GM18867 (cell line): Measurements from ENCODE around the gene RASIP1.

ENCODE experiments used
- ATAC-seq: cut with Tn5 transposase; IDR thresholded peaks from one replicate; pipeline ENCODE4 v1.9.1; 2021; ENCODE audit warnings: mild to moderate bottlenecking, moderate library complexity; ENCODE audit not compliant: unreplicated experiment

RASIP1 gene

GRCh38 chr19:48756686-48757085 lies 16.3 kb upstream of the RASIP1 start:
- ATAC-seq, result no peak

GRCh38 chr19:48756212-48756611 lies 15.8 kb upstream of the RASIP1 start:
- ATAC-seq, result no peak

- ATAC-seq, result no peak
Observed at GRCh38 chr19:48755787-48756186, 15.4 kb upstream of the RASIP1 start.

GRCh38 chr19:48755084-48755641 lies 14.8 kb upstream of the RASIP1 start, which contains the start of gene FGF21:
Gene FGF21, plus strand, starts transcription at chr19:48755524. Its CDS starts 713 bp downstream, at chr19:48756237.
- no peak for ATAC-seq

GRCh38 chr19:48752496-48753365 lies 12.3 kb upstream of the RASIP1 start, which contains the start of gene FUT1:
Gene FUT1, minus strand, starts transcription at chr19:48752641. Its CDS starts 1,360 bp downstream, at chr19:48751281.
- ATAC-seq, result no peak

GRCh38 chr19:48751845-48752495 lies 11.6 kb upstream of the RASIP1 start:
- ATAC-seq, result no peak

- no peak for ATAC-seq
Observed at GRCh38 chr19:48750771-48751504, 10.5 kb upstream of the RASIP1 start.

GRCh38 chr19:48750351-48750750 lies 9.9 kb upstream of the RASIP1 start:
- ATAC-seq, result no peak

GRCh38 chr19:48749571-48750198 lies 9.3 kb upstream of the RASIP1 start:
- ATAC-seq, result no peak

- no peak for ATAC-seq
Observed at GRCh38 chr19:48746738-48747575, 6.5 kb upstream of the RASIP1 start, which contains the start of gene IZUMO1. Gene IZUMO1, minus strand, starts transcription at chr19:48746909. Its CDS starts 1,050 bp downstream, at chr19:48745859.

GRCh38 chr19:48746110-48746509 lies 5.7 kb upstream of the RASIP1 start:
- ATAC-seq, result no peak

GRCh38 chr19:48745208-48745995 lies 5.0 kb upstream of the RASIP1 start:
- ATAC-seq, result no peak

GRCh38 chr19:48742096-48742495 lies 1.7 kb upstream of the RASIP1 start:
- ATAC-seq, result no peak

GRCh38 chr19:48741129-48741999 lies 954 bp upstream of the RASIP1 start:
- ATAC-seq, result no peak

GRCh38 chr19:48739404-48740163 lies 826 bp downstream of the RASIP1 start:
- ATAC-seq, result no peak

- peak; percentile 89 for ATAC-seq
Observed at GRCh38 chr19:48738557-48739403, 1.6 kb downstream of the RASIP1 start.
